Amniotic stem cell (primary cell): Measurements from ENCODE around the gene RHBDF2.

ENCODE experiments used
- DNase-seq: peaks from one replicate; lab custom pipeline; 2025; lab: John Stamatoyannopoulos, UW

Gene RHBDF2

GRCh38 chr17:76500747-76501017 is 541 bp downstream of the RHBDF2 start:
- DNase-seq = no peak

GRCh38 chr17:76500074-76500746 is 1.0 kb downstream of the RHBDF2 start:
- no peak for DNase-seq

- no peak for DNase-seq
Measured at GRCh38 chr17:76499267-76499667, 2.0 kb downstream of the RHBDF2 start.

- no peak for DNase-seq
Measured at GRCh38 chr17:76498876-76499251, 2.4 kb downstream of the RHBDF2 start.

- peak; percentile 82 for DNase-seq
Measured at GRCh38 chr17:76497979-76498875, 3.0 kb downstream of the RHBDF2 start.

GRCh38 chr17:76497699-76497978 is 3.6 kb downstream of the RHBDF2 start:
- no peak for DNase-seq

GRCh38 chr17:76496464-76496863 is 4.8 kb downstream of the RHBDF2 start:
- DNase-seq = no peak

GRCh38 chr17:76495663-76496400 is 5.4 kb downstream of the RHBDF2 start:
- DNase-seq = no peak

- DNase-seq = no peak
Measured at GRCh38 chr17:76493505-76494167, 7.6 kb downstream of the RHBDF2 start.

GRCh38 chr17:76492989-76493501 is 8.2 kb downstream of the RHBDF2 start:
- DNase-seq = peak; percentile 35

GRCh38 chr17:76492123-76492988 is 8.9 kb downstream of the RHBDF2 start:
- no peak for DNase-seq

GRCh38 chr17:76491271-76492122 is 9.7 kb downstream of the RHBDF2 start:
- no peak for DNase-seq

- DNase-seq = no peak
Measured at GRCh38 chr17:76490112-76490710, 11.0 kb downstream of the RHBDF2 start.

GRCh38 chr17:76487451-76488192 is 13.6 kb downstream of the RHBDF2 start:
- DNase-seq = no peak

- no peak for DNase-seq
Measured at GRCh38 chr17:76485569-76485968, 15.7 kb downstream of the RHBDF2 start.

GRCh38 chr17:76484228-76484725 is 16.9 kb downstream of the RHBDF2 start:
- no peak for DNase-seq

GRCh38 chr17:76481071-76481655 is 20.1 kb downstream of the RHBDF2 start:
- no peak for DNase-seq

GRCh38 chr17:76480632-76481031 is 20.6 kb downstream of the RHBDF2 start:
- no peak for DNase-seq
